HG02588 (cell line): ENCODE results near the gene DLGAP4.
"Not testable (repeated sequence)": the region's sequence is repeated elsewhere in the genome, so short reads cannot be mapped to it uniquely, and the experiment has no call there.

Source experiments
- ATAC-seq: cut with Tn5 transposase; IDR thresholded peaks from one replicate; pipeline ENCODE4 v1.9.1; 2021; ENCODE audit warnings: mild to moderate bottlenecking, moderate library complexity; ENCODE audit not compliant: unreplicated experiment

DLGAP4 gene

GRCh38 chr20:36466089-36466488 is 159.9 kb downstream of the DLGAP4 start:
- ATAC-seq = no peak

GRCh38 chr20:36467076-36467999 is 161.2 kb downstream of the DLGAP4 start:
- ATAC-seq = no peak

GRCh38 chr20:36468149-36469000 is 162.2 kb downstream of the DLGAP4 start:
- ATAC-seq = no peak

GRCh38 chr20:36469973-36470372 is 163.8 kb downstream of the DLGAP4 start:
- ATAC-seq = no peak

GRCh38 chr20:36471885-36472636 is 165.9 kb downstream of the DLGAP4 start:
- no peak for ATAC-seq

GRCh38 chr20:36472637-36473090 is 166.5 kb downstream of the DLGAP4 start:
- ATAC-seq = peak; percentile 42

- no peak for ATAC-seq
Measured at GRCh38 chr20:36473164-36473563, 167.0 kb downstream of the DLGAP4 start.

- ATAC-seq = no peak
Measured at GRCh38 chr20:36474563-36474962, 168.4 kb downstream of the DLGAP4 start.

- ATAC-seq = not testable (repeated sequence)
Measured at GRCh38 chr20:36475054-36475453, 168.9 kb downstream of the DLGAP4 start.

- no peak for ATAC-seq
Measured at GRCh38 chr20:36477475-36477874, 171.3 kb downstream of the DLGAP4 start.

- no peak for ATAC-seq
Measured at GRCh38 chr20:36478137-36478905, 172.2 kb downstream of the DLGAP4 start.

GRCh38 chr20:36479938-36480337 is 173.8 kb downstream of the DLGAP4 start:
- no peak for ATAC-seq

- no peak for ATAC-seq
Measured at GRCh38 chr20:36480456-36481048, 174.4 kb downstream of the DLGAP4 start.

- no peak for ATAC-seq
Measured at GRCh38 chr20:36481380-36482043, 175.4 kb downstream of the DLGAP4 start.

GRCh38 chr20:36482044-36482473 is 175.9 kb downstream of the DLGAP4 start:
- no peak for ATAC-seq

- no peak for ATAC-seq
Measured at GRCh38 chr20:36483209-36483918, 177.2 kb downstream of the DLGAP4 start.

GRCh38 chr20:36483919-36484808 is 178.0 kb downstream of the DLGAP4 start:
- no peak for ATAC-seq

GRCh38 chr20:36485286-36485685 is 179.1 kb downstream of the DLGAP4 start:
- ATAC-seq = no peak
